Heart left ventricle (tissue), 16 donors: Measurements from ENCODE around the gene PIK3C2G. TPM values are rescaled to one million over a fixed set of nuclear protein-coding genes. Genes with fewer than 3 reads are reported as not detected.

Experiments used
- ATAC-seq, 4 donors: fragments of 200-7000 bp; cut with Tn5 transposase; one replicate each; pipeline ENCODE4 v1.9.1; 2020 to 2022; ENCODE audit warnings: moderate library complexity in 4 of 4, mild to moderate bottlenecking in 3 of 4, moderate number of reproducible peaks in 1 of 4
- DNase-seq, 5 donors: peaks; one replicate each; pipeline ENCODE4 v3.0.0-alpha.2; 2020
- H3K27ac ChIP-seq, 12 donors: fragments of 200-600 bp; sonication (generic) in 4 of 12; one replicate each; pipeline versions ENCODE4 v1.5.0 to v1.8.0; 2016 to 2022; ENCODE audit warnings: mild to moderate bottlenecking in 2 of 12
- H3K27me3 ChIP-seq, 9 donors: fragments of 200-600 bp; sonication (generic) in 2 of 9; one replicate each; pipeline versions ENCODE4 v1.5.1 to v1.8.0; 2016 to 2022; ENCODE audit warnings: mild to moderate bottlenecking in 3 of 9
- H3K36me3 ChIP-seq, 9 donors: fragments of 200-600 bp; sonication (generic) in 2 of 9; one replicate each; pipeline versions ENCODE4 v1.5.0 to v1.8.0; 2018 to 2022; ENCODE audit warnings: mild to moderate bottlenecking in 2 of 9
- H3K4me1 ChIP-seq, 12 donors: fragments of 200-600 bp; sonication (generic) in 4 of 12; one replicate each; pipeline versions ENCODE4 v1.5.0 to v1.8.0; 2016 to 2022; ENCODE audit warnings: mild to moderate bottlenecking in 3 of 12
- H3K4me3 ChIP-seq, 12 donors: fragments of 200-600 bp; sonication (generic) in 4 of 12; one replicate each; pipeline versions ENCODE4 v1.5.0 to v1.8.0; 2017 to 2022; ENCODE audit warnings: mild to moderate bottlenecking in 9 of 12, moderate library complexity in 4 of 12
- H3K9me3 ChIP-seq, 12 donors: fragments of 200-600 bp; sonication (generic) in 4 of 12; one replicate each; pipeline versions ENCODE4 v1.5.0 to v1.8.0; 2016 to 2022; ENCODE audit warnings: mild to moderate bottlenecking in 1 of 12
- POLR2A ChIP-seq, 2 donors: fragments of 450-650 bp; IDR thresholded peaks; one replicate each; pipeline ENCODE4 v1.6.1; 2017; ENCODE audit warnings: antibody characterized with exemption in 2 of 2, mild to moderate bottlenecking in 2 of 2, moderate library complexity in 2 of 2
- WGBS, 4 donors: extraction: QIAGEN DNeasy Blood & Tissue Kit in 2 of 4; methylation state at CpG; one replicate each; pipeline versions ENCODE4 v1.1.5 to v1.1.7; 2013 to 2018; 5-methylcytosine and 5-hydroxymethylcytosine counted together
- intact Hi-C, 10 donors: fragments of 100-400 bp; cut with DNase I; formaldehyde crosslinking; loops; one replicate each; pipeline versions ENCODE4 v1.11.1 to v1.14.2; 2022
- polyA plus RNA-seq, 2 donors: library from polyadenylated mRNA; stranded (reverse); fragments of 200-250 nt; gene quantifications; one replicate each; pipeline ENCODE4 v1.2.3, GENCODE V29; 2013
- total RNA-seq, 9 donors: library from RNA; depleted of rRNA in 2 of 9; stranded (reverse); fragments of >200 nt in 2 of 9; fragmentation: NEBNext Ultra II Directional in 3 of 9; extraction: Animal tissue kit (Norgen Biotek cat#: 25700) in 3 of 9; gene quantifications; one replicate each; pipeline versions ENCODE4 v1.1.0 to v1.2.4, GENCODE V29; 2016 to 2023
- TF ChIP-seq, protein P1 (sequence below), 12 donors: fragments of 200-600 bp; sonication (generic) in 4 of 12; IDR thresholded peaks; one replicate each; pipeline versions ENCODE4 v1.5.0 to v1.8.0; 2018 to 2022; ENCODE audit warnings: antibody characterized with exemption in 12 of 12, mild to moderate bottlenecking in 5 of 12
- donor health status: ischemic (EF 13 %, LVEDD 7.1; RV severe dilation, severe dysfunction).
- donor health status: healthy with polysubstance abuse.
- donor health status: DM: no; HTN: yes; CAD: no.
- donor health status: DM: no; HTN: no; CAD: no.
- donor health status: ischemic (EF 25% LVEDD 6.9; RV normal size, moderate dysfunction).
- donor health status: ischemic (EF 25% LVEDD 5.7; RV mildly dilated, moderate dysfunction).
- donor health status: healthy.
- donor health status: DM: yes; HTN: yes; CAD: no.
- donor health status: ischemic (EF 35%, LVEDD 5.7; RV mildly dilated, moderate dysfunction).
- donor health status: nonischemic (EF 11% LVEDD 7.7; RV severe dilation, severe dysfunction).
- donor health status: DM: yes; HTN: yes; CAD: no.
- donor health status: PGD.
- donor health status: ischemic (EF 29% LVEDD 5.4; RV normal size, mild dysfunction).
- donor health status: nonischemic (EF 23%, LVEDD 6.1; RV moderate dilation, normal function).

The PIK3C2G gene
- total and polyA plus RNA-seq, 11 donors: not detected

DNA sequence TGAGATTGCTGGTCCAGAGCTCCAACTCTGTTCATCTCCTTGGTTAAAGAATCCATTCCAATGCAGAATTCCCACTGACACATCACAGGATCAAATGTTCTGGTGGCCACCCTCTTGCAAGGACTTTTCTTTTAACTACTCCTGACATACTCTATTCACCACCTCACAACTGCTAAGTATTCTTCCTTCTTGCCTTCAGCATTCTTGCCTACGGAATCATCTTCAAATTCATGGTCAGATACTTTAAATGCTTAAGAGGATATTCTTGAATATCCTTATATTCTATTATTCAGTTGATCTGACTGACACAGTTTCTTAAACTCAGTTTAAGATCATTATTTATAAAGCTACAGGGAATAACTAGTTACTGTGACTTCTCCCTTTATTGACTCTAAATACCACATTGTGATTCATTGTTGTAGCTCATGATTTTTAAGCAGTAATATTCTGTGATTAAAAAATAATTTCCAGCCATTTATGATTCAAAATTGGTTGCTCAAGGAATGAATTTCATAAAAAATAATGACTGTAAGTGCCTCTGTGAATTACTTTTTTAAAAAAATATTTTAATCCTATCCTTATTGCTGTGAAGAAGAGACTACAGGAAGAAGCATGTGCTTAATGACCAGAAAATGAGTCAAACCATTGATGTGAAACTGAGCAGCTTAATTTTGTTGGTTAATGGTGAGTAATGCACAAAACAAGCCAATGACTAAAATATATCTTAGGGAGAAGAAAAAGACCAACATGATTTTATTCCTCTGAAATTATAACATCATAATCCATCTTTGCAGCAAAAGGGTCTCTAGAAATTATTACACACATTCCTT, 207.1 kb downstream of the PIK3C2G start:
- intact Hi-C loops: no loop called here
- no peak for ATAC-seq
- 92 to 98% (median 97%) methylated on average over 1 of the region's 1 CpG for whole genome bisulfite sequencing, 4 donors

GRCh38 chr12:18470251-18470650, 208.9 kb downstream of the PIK3C2G start:
- intact Hi-C loops: no loop called here
- TF ChIP-seq POLR2A (IDR thresholded peaks at IDR 0.05): no peak
- TF ChIP-seq, protein P1, sequence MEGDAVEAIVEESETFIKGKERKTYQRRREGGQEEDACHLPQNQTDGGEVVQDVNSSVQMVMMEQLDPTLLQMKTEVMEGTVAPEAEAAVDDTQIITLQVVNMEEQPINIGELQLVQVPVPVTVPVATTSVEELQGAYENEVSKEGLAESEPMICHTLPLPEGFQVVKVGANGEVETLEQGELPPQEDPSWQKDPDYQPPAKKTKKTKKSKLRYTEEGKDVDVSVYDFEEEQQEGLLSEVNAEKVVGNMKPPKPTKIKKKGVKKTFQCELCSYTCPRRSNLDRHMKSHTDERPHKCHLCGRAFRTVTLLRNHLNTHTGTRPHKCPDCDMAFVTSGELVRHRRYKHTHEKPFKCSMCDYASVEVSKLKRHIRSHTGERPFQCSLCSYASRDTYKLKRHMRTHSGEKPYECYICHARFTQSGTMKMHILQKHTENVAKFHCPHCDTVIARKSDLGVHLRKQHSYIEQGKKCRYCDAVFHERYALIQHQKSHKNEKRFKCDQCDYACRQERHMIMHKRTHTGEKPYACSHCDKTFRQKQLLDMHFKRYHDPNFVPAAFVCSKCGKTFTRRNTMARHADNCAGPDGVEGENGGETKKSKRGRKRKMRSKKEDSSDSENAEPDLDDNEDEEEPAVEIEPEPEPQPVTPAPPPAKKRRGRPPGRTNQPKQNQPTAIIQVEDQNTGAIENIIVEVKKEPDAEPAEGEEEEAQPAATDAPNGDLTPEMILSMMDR (IDR thresholded peaks at IDR 0.05): no peak
- Histone ChIP-seq H3K4me3 (no peak overlapping the region), H3K27ac (no peak overlapping the region), H3K4me1 (no peaks in the 10 kb centered on the region), H3K27me3 (no peaks in the 10 kb centered on the region), H3K36me3 (no peaks in the 10 kb centered on the region), H3K9me3 (no peaks in the 10 kb centered on the region)
- 93 to 95% (median 94%) methylated on average over 3 of the region's 3 CpGs for WGBS, 4 donors
- DNase-seq: no peak
- no peak for ATAC-seq

More for the DNA sequence above, 207.1 kb downstream of the PIK3C2G start:
- Histone ChIP-seq H3K4me3 (no peak overlapping the region), H3K27ac (no peak overlapping the region), H3K27me3 (no peaks in the 10 kb centered on the region), H3K4me1 (no peaks in the 10 kb centered on the region), H3K36me3 (no peaks in the 10 kb centered on the region), H3K9me3 (no peaks in the 10 kb centered on the region)
- TF ChIP-seq, protein P1 (IDR thresholded peaks at IDR 0.05): no peak
- TF ChIP-seq POLR2A (IDR thresholded peaks at IDR 0.05): no peak
- DNase-seq: no peak

- intact Hi-C loops: no loop called here
- 79 to 87% (median 82%) methylated on average over 3 of the region's 3 CpGs for WGBS, 4 donors
These were observed 211.0 kb downstream of the PIK3C2G start for GRCh38 chr12:18472304-18472703.

GRCh38 chr12:18472806-18473205, 211.5 kb downstream of the PIK3C2G start:
- H3K9me3 ChIP-seq: no peaks in the 10 kb centered on the region
- no peaks in the 10 kb centered on the region for H3K36me3 ChIP-seq
- no peaks in the 10 kb centered on the region for H3K4me1 ChIP-seq
- H3K4me3 ChIP-seq: no peak overlapping the region
- TF ChIP-seq, protein P1 (IDR thresholded peaks at IDR 0.05): no peak
- TF ChIP-seq POLR2A (IDR thresholded peaks at IDR 0.05): no peak
- no peaks in the 10 kb centered on the region for H3K27me3 ChIP-seq
- DNase-seq: no peak
- WGBS, 4 donors: 92 to 95% (median 95%) methylated on average over 9 of the region's 9 CpGs
- no peak for ATAC-seq
- H3K27ac ChIP-seq: no peak overlapping the region
- intact Hi-C loops: no loop called here

More at GRCh38 chr12:18472304-18472703, 211.0 kb downstream of the PIK3C2G start:
- no peak for DNase-seq
- H3K4me1 ChIP-seq: no peaks in the 10 kb centered on the region
- no peak for ATAC-seq
- no peak for TF ChIP-seq POLR2A (IDR thresholded peaks at IDR 0.05)
- TF ChIP-seq, protein P1 (IDR thresholded peaks at IDR 0.05): no peak
- no peaks in the 10 kb centered on the region for H3K9me3 ChIP-seq
- H3K27ac ChIP-seq: no peak overlapping the region
- no peaks in the 10 kb centered on the region for H3K27me3 ChIP-seq
- no peaks in the 10 kb centered on the region for H3K36me3 ChIP-seq
- H3K4me3 ChIP-seq: no peak overlapping the region
